ENCODE measurements around the gene SHC1. TPM values are rescaled to one million over a fixed set of nuclear protein-coding genes. Genes with fewer than 3 reads are reported as not detected.
A peak's percentile ranks its signal among the peaks of the same experiment; 100 is the strongest.

SHC1 gene
- total RNA-seq, 1 experiment from 2014 or later: 107 TPM

- Histone ChIP-seq H4K20me1 (ENCODE audit: low read length) (peaks cover 13% of the 10 kb centered on the region; the same call in 1 of the 2 replicates), H3K36me3 (ENCODE audit: low read depth, low read length) (peaks cover 23% of the 10 kb centered on the region), H3K4me3 (ENCODE audit: low read length) (peak overlapping the region; percentile 80), H3K9me2 (replicated peaks; ENCODE audit: low read length) (no peaks in the 10 kb centered on the region), H3K27me3 (ENCODE audit: low read length) (no peaks in the 10 kb centered on the region), H3K4me2 (ENCODE audit: low read length) (peak overlapping the region; percentile 88), H3K9me3 (ENCODE audit: low read length) (no peaks in the 10 kb centered on the region), H3K27ac (ENCODE audit: low read length) (peak overlapping the region; percentile 96), H3K4me1 (ENCODE audit: insufficient read depth, low read length) (peaks cover 48% of the 10 kb centered on the region), H3K79me2 (ENCODE audit: low read length) (peaks cover 65% of the 10 kb centered on the region), H2AFZ (ENCODE audit: low read length) (peak overlapping the region; percentile 65), H3K9ac (ENCODE audit: low read length) (peak overlapping the region; percentile 89), H3F3A (ENCODE audit: low read length, unreplicated experiment) (peaks cover 9% of the 10 kb centered on the region)
- TF ChIP-seq CTCF (conservative IDR thresholded peaks at IDR 0.05; ENCODE audit: low read depth, low read length) (no peak), EZH2 (IDR thresholded peaks at IDR 0.05; ENCODE audit: low read length, unreplicated experiment) (no peak), EZH2phosphoT487 (IDR thresholded peaks at IDR 0.05; ENCODE audit: borderline replicate concordance, low read length) (no peak)
- ChIA-PET CTCF (interaction anchor here (1.0 kb wide), 1 partner anchor 110 kb away, joined by 3 read pairs; no protein-coding TSS in a partner anchor), POLR2A (ENCODE audit: unreplicated experiment) (no interaction called here)
- intact Hi-C loops (cut with micrococcal nuclease): no loop called here
- ATAC-seq (no peak), DNase-seq (no peak)
- TSS peak; percentile 67 for BruUV-seq (replicated peaks)
Observed at GRCh38 chr1:154975409-154976059, 5.0 kb upstream of the SHC1 start.

- Histone ChIP-seq H2AFZ (ENCODE audit: low read length) (peak overlapping the region; percentile 65), H3K27ac (ENCODE audit: low read length) (peak overlapping the region; percentile 96), H4K20me1 (ENCODE audit: low read length) (peaks cover 13% of the 10 kb centered on the region; the same call in 1 of the 2 replicates), H3K4me1 (ENCODE audit: insufficient read depth, low read length) (peaks cover 55% of the 10 kb centered on the region), H3K4me3 (ENCODE audit: low read length) (peak overlapping the region; percentile 80), H3K27me3 (ENCODE audit: low read length) (no peaks in the 10 kb centered on the region), H3K36me3 (ENCODE audit: low read depth, low read length) (peaks cover 20% of the 10 kb centered on the region), H3F3A (ENCODE audit: low read length, unreplicated experiment) (peaks cover 9% of the 10 kb centered on the region), H3K9ac (ENCODE audit: low read length) (peak overlapping the region; percentile 89), H3K4me2 (ENCODE audit: low read length) (peak overlapping the region; percentile 88), H3K9me3 (ENCODE audit: low read length) (no peaks in the 10 kb centered on the region), H3K79me2 (ENCODE audit: low read length) (peaks cover 71% of the 10 kb centered on the region), H3K9me2 (replicated peaks; ENCODE audit: low read length) (no peaks in the 10 kb centered on the region)
- DNase-seq (peak; percentile 98), ATAC-seq (peak; percentile 32)
- no peak for TF ChIP-seq EZH2phosphoT487 (IDR thresholded peaks at IDR 0.05; ENCODE audit: borderline replicate concordance, low read length)
- intact Hi-C loops (cut with micrococcal nuclease): loop anchor here (1.0 to 5.0 kb wide), 4 partner anchors 26 to 162 kb away; partner anchors contain the start of genes EFNA4 and SLC50A1
- ChIA-PET POLR2A (ENCODE audit: unreplicated experiment) (no interaction called here), CTCF (interaction anchor here (1.0 kb wide), 1 partner anchor 110 kb away, joined by 3 read pairs; no protein-coding TSS in a partner anchor)
- BruUV-seq (replicated peaks): no TSS peak
Observed at GRCh38 chr1:154974808-154975408, 4.4 kb upstream of the SHC1 start.

- peaks cover 55% of the 10 kb centered on the region for H3K4me1 ChIP-seq (ENCODE audit: insufficient read depth, low read length)
Observed at GRCh38 chr1:154974102-154974807, 3.7 kb upstream of the SHC1 start, which contains the start of gene CKS1B. Gene CKS1B, plus strand, starts transcription at chr1:154974681. Its CDS starts 65 bp downstream, at chr1:154974746.

More at GRCh38 chr1:154974102-154974807, 3.7 kb upstream of the SHC1 start, which contains the start of gene CKS1B:
- peaks cover 13% of the 10 kb centered on the region; the same call in 1 of the 2 replicates for H4K20me1 ChIP-seq (ENCODE audit: low read length)
- H3K79me2 ChIP-seq (ENCODE audit: low read length): peaks cover 73% of the 10 kb centered on the region
- intact Hi-C loops (cut with micrococcal nuclease): loop anchor here (1.0 to 5.0 kb wide), 4 partner anchors 27 to 163 kb away; partner anchors contain the start of genes EFNA4 and SLC50A1
- CTCF ChIA-PET: interaction anchor here (0.6 to 1.4 kb wide), 7 partner anchors 19 to 646 kb away, joined by 3 to 9 read pairs (median 5); partner anchors contain the start of genes PBXIP1 and ZBTB7B
- peak within 1 kb of the TSS; percentile 96 for H3K27ac ChIP-seq (ENCODE audit: low read length)
- no TSS peak for BruUV-seq (replicated peaks)
- peaks cover 16% of the 10 kb centered on the region for H3K36me3 ChIP-seq (ENCODE audit: low read depth, low read length)
- peak within 1 kb of the TSS; percentile 65 for H2AFZ ChIP-seq (ENCODE audit: low read length)
- POLR2A ChIA-PET (ENCODE audit: unreplicated experiment): interaction anchor here (0.6 to 1.0 kb wide), 9 partner anchors 10 to 1754 kb away, joined by 3 to 26 read pairs (median 4); partner anchors contain the start of genes ADAM15, EFNA4, ISG20L2 and METTL25B
- H3K9ac ChIP-seq (ENCODE audit: low read length): peak within 1 kb of the TSS; percentile 89
- H3K4me3 ChIP-seq (ENCODE audit: low read length): peak within 1 kb of the TSS; percentile 80
- TF ChIP-seq EZH2 (IDR thresholded peaks at IDR 0.05; ENCODE audit: low read length, unreplicated experiment) (no peak), CTCF (conservative IDR thresholded peaks at IDR 0.05; ENCODE audit: low read depth, low read length) (no peak), EZH2phosphoT487 (IDR thresholded peaks at IDR 0.05; ENCODE audit: borderline replicate concordance, low read length) (no peak)
- H3K4me2 ChIP-seq (ENCODE audit: low read length): peak within 1 kb of the TSS; percentile 88
- ATAC-seq (peak; percentile 73), DNase-seq (peak; percentile 100)
- no peaks in the 10 kb centered on the region for H3K27me3 ChIP-seq (ENCODE audit: low read length)
- H3K9me3 ChIP-seq (ENCODE audit: low read length): no peaks in the 10 kb centered on the region
- peaks cover 9% of the 10 kb centered on the region for H3F3A ChIP-seq (ENCODE audit: low read length, unreplicated experiment)
- no peaks in the 10 kb centered on the region for H3K9me2 ChIP-seq (replicated peaks; ENCODE audit: low read length)
